GM04503 (cell line): ENCODE results near the gene FAHD2A.
A peak's percentile ranks its signal among the peaks of the same experiment; 100 is the strongest.
"Not testable (repeated sequence)": the region's sequence is repeated elsewhere in the genome, so short reads cannot be mapped to it uniquely, and the experiment has no call there.

Source experiments
- DNase-seq: peaks from one replicate; pipeline ENCODE4 v3.0.0-alpha.2; 2012; ENCODE audit warnings: low read depth

Gene FAHD2A

GRCh38 chr2:95402370-95403203 is at the start of gene FAHD2A:
FAHD2A (plus strand) TSS chr2:95402708; CDS start chr2:95405559, 2,851 bp downstream.
- DNase-seq: peak; percentile 42

DNA sequence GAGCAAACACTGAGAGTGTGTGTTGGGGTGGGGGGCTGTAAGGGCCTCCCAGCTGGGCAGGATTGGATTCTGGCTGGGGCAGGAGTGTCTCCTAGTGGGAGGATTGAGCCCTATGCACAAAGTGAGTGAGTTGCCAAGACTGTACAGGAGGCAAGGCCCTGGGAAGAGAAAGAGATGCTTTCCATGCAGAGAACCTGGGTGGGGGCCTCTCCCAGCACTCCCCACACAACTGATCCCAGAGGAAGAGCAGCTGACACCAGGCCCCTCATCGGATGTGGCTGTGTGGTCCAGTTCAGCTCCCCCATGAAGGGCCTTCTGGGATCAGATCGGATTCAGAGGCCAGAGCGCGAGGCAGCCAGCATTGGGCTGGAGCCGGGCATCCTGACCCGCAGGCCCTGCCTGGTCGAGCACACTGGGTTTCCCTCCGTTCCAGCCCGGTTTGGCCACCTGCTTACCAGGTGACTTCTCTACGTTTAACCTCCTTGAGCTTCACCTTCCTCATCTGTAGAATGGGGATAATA is 49.4 kb upstream of the FAHD2A start:
- DNase-seq: no peak

DNA sequence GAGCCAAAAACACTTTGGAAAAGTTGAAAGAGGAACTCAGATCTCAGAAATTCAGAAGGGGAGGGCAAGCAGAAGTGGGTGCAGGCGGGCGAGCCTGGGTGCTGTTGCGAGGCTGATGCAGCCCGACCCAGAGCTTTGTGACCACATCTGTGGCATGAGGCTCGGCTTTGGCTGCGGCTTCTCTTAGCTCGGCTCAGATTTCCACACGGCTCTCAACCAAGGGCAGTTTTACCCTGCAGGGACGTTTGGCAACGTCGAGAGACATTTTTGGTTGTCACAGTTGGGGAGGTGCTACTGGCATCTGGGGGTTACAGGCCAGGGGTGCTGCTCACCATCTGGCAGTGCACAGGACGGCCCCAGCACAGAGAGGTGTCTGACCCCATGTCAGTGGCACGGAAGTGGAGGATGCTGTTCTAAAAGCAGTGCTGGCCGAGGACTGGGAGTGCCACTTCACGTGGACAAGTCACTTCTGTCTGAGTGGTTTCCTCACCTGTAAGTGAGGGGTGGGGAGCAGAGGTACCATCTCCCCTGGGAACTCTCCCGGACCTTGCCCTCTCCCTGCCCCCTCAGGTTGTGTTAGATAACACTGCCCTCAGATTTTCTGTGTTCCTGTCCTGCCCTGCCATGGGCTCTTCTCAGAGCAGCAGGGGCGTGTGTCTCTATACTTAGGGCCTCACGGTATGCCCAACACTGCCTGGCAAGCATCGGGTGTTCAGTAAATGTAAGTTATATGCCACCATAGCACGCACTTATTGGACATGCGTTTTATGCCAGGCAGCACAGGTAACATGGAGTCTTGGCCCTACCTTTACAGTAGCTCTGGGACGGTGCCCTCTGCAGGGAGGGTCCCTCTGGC is 48.7 kb upstream of the FAHD2A start:
- DNase-seq: no peak

DNA sequence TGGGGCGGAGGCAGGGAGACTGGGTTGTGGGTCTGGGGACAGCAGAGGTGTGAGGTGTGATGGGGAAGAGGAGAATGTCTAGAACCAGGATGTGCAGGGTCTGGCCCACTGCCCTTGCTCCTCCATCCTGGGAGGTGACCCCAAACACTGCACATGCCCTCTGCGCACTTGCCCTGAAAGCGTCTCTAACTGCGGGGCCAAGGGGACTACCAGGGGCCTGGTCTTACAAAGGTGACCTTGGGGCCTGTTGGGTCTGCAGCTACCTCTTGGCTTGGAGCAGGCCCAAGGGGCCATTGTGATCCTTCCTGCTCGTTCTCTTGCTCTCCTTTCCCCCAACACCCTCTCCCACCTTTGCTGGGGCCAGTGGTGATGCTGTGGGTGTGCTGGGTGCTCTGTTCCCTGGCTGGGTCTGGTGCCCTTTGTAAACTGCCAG is 48.0 kb upstream of the FAHD2A start:
- DNase-seq: no peak

- DNase-seq: no peak
These were observed 47.6 kb upstream of the FAHD2A start for GRCh38 chr2:95354925-95355324.

DNA sequence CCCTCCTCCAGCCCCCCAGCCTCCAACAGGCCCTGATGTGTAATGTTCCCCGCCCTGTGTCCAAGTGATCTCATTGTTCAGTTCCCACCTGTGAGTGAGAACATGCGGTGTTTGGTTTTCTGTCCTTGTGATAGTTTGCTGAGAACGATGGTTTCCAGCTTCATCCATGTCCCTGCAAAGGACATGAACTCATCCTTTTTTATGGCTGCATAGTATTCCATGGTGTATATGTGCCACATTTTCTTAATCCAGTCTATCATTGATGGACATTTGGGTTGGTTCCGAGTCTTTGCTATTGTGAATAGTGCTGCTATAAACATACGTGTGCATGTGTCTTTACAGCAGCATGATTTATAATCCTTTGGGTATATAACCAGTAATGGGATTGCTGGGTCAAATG is 47.0 kb upstream of the FAHD2A start:
- not testable (repeated sequence) for DNase-seq

DNA sequence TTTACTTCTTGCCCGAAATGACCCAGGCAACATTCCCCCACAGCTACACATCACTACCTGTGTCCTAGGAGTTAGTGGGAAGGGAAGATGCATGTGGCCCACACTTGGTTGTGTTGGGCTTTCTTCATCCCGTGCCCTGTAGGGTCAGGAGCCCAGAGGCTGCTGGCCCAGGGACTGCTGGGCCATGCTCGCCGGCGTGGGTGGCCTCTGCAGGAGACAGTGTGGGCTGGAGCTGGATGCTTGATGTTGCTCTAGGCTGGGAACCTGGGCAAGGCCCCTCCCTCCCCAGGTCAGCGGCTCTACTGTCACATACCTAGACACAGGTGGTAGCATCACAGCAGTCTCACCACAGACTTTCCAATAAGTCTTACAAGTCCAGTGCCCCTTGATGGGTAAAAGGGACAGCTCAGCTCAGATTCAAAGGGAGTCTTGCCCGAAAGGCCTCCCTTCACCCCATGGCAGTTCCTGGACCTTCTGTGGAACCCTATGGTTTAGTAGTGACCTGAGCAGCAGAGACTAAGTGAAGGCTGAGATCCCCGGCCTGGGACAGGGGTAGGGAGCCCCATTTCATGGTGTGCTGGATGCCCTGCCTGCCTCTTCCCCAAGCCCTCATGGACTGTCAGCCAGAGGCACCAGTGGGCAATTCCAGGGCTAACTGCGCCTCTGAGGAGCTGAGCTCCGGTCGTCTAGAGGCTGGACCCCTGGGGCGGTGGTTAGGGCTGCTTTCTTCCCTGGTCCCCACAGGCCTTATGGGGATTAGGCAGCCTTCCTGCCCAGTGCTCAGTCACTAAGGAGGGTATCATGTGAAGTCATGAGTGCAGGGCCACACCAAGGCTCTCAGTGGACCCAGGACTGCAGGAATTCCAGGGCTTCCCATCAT is 45.4 kb upstream of the FAHD2A start:
- DNase-seq: no peak

- no peak for DNase-seq
These were observed 44.7 kb upstream of the FAHD2A start for GRCh38 chr2:95357717-95358280.

DNA sequence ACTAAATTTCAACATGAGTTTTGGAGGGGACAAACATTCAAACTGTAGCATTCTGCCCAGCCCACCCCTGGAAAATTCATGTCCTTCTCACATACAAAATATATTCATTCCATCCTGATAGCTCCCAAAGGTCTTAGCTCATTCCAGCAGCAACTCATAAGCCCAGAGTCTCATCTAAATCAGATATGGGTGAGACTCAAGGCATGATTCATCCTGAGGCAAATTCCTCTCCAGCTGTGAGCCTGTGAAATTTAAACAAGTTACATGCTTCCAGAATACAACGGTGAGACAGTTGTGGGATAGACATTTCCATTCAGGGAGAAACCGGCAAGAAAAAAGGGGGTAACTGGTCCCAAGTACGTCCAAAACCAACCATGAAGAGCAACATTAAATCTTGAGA is 43.5 kb upstream of the FAHD2A start:
- DNase-seq: peak; percentile 44

DNA sequence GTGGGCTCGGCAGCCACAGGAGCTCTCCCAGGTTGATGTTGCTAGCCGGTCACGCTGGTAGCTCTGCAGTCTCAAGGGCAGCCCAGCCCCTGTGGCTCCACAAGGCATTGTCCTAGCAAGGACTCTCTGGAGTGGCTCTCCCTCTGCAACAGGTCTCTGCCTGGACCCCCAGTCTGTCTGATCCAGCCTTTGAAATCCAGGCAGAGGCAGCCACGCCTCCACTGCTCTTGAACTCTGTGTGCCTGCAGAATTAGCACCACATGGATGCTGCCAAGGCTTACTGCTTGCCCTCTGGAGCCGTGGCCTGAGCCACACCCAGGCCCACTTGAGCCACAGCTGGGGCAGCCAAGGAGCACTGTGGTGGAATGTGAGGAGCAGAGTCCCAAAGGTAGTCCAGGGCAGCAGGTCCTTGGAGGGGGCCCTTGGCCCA is 43.0 kb upstream of the FAHD2A start:
- DNase-seq: no peak

DNA sequence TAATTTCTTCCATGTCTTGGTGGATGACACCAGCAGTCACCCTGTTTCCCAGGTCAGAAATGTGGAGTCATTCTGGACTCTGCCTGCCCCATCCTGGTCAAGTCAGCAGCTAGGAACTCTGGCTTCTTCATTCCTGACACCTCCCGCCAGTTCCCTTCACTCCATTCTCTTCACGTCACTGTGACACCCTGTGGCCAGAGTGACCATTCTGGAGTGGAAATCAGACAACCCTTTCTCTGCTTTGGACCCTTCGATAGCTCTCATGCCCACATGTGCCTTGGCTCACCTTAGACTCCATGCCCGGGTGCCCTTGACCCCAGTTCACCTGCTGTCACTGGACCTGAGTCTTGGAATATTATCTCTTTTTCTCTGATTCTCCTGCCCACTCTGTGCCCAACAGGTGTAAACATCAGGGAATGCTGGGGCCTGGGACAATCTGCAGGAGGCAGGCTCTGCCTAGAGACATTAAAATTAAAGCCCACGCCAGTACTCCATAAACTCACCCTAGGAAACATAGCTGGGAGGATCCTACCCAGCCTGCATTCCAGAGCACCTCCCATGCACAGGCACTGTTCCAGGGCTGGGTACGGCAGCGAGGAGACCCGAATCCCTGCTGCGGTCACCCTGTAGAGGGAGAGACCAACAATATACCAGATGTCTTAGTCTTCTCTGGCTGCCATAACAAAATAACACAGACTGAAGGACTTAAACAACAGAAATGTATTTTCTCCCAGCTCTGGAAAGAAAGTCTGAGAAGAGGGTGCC is 41.1 kb upstream of the FAHD2A start:
- DNase-seq: no peak

GRCh38 chr2:95362486-95362885 is 40.0 kb upstream of the FAHD2A start:
- no peak for DNase-seq

DNA sequence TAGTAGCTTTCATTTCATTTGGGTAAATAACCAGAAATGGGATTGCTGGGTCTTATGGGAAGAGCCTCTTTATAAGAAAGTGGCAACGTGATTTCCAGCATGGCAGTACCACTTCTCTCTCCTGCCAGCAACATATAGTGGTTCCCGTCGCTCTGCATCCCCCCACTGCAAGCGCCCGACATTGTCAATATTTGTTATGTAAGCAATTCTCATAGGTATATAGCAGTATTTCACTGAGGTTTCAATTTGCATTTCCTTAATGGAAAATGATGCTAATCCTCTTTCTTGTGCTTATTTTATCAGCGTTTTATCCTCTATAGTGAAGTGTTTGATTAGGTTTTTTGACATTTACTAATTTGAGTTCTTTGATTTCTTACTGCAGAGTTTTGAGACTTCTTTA is 36.0 kb upstream of the FAHD2A start:
- no peak for DNase-seq

DNA sequence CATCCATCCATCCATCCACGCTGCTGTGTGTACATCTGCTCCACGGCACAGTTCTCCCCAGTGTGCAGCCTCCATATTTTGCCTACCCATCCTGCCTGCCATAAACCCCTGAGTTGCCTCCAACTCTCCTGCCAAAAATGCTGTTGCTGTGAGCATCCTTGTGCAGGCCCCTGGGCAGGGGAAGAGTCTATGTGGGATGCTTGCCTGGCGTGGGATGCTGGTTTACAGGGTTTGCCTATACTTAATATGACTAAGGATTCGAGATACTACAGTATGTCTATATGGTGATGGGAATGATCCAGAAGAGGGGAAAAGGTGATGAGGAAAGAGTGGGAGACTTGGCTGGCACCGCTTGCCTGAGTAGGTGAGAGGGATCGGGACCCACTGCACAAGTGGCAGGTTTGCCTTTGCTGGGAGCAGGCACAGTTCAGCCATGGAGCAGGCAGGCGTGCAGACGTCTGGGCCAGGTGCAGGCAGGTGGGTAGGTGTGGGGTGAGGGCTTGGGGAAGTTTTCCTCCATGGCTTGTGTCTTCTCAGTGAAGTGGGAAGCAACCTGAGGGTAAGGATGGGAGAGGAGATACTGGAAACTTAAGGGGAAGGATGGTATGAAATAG is 30.2 kb upstream of the FAHD2A start:
- DNase-seq: no peak

DNA sequence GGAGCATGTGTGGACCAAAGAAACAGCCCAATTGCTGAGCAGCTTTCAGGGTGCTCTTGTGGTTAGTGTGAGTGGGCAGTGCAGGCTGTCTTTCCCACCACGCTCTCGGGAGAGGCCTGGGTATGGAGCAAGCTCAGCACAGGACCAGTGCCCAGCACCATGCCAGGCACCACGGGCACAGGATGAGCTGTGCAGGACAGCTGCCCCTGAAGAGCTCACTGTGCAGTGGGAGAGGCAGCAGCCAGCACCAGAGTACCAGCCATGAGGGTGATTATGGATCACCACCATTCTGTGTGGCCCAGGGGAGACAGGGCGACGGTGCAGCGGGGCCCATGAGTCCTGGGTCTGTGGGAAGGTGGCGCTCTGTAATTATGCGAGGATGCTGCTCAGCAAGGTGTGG is 29.7 kb upstream of the FAHD2A start:
- DNase-seq: no peak

DNA sequence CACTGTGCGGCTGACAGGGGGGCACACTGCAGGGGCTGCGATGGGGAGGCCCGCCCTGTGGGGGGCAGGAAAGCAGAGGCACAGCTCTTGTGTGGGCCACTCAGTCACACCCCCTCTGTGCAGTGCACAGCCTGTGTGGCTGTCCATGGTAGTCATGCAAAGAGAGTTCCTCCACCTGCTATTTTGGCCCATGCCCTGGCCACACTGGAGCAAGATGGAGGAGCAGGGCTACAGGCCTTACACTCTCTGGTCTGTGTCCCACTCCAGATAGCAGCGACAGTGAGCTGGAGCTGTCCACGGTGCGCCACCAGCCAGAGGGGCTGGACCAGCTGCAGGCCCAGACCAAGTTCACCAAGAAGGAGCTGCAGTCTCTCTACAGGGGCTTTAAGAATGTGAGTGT is 28.5 kb upstream of the FAHD2A start:
- no peak for DNase-seq

- DNase-seq: no peak
These were observed 28.0 kb upstream of the FAHD2A start for GRCh38 chr2:95374451-95374920.

DNA sequence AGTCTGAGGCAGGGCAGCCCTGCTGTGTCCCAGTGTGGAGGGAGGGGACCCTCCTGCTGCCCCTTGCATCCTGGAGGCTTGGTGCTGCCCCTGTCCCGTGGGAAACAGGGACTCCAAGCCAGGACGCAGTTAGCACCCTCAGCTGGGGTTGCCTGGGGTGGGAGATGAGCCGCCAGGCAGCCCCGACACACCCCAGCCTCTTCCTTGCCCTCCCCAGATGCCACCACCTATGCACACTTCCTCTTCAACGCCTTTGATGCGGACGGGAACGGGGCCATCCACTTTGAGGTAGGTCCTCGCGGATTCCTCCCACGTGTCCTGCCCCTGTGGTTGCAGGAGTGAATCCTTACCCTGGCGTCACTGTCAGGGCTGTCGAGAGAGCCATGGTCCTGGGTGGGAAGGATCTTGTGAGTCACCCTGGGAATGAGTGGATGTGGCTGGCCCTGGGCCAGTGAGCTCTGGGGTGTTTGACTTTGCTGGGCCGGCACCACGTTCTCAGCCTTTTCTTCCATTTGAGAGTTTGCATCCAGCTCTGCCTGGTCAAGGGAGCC is 27.5 kb upstream of the FAHD2A start:
- no peak for DNase-seq

DNA sequence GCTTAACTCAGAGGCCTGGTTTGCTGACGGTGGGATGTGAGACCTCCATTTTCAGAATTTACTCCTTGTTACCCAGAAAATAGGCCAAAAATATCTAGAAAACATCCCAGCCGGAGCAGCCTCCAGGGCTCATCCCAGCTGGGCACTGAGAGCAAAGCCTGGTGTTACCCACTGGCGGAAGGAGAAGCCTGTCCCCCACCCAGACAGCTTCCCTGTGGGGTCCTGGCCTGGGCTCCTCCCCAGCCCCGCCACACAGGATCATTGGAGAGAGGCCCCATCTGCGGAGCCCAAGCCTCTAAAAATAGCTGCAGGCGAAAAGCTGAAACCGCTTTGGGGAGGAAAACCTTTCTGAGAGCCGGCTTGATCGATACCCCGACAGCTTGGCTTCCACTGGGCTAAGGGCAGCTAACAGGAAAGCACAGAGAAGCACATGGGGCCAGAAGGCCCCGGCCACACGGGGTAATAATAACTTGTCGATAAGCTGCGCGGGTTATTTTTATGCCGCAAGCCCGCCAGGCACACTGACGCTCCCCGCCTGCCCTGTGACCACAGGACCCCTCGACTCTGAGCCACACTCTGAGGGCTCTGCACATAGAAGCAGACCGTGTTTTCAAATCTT is 26.9 kb upstream of the FAHD2A start:
- DNase-seq: no peak
